Sigmoid colon (tissue), 7 donors: Measurements from ENCODE around the gene HMCN2. TPM values are rescaled to one million over a fixed set of nuclear protein-coding genes. Genes with fewer than 3 reads are reported as not detected.

Source experiments
- DNase-seq: peaks from one replicate; pipeline ENCODE4 v3.0.0-alpha.2; 2019
- H3K27ac ChIP-seq, 4 donors: fragments of 200-600 bp; sonication (generic); one replicate each; pipeline ENCODE4 v1.5.1; 2016 to 2019; ENCODE audit warnings: mild to moderate bottlenecking in 1 of 4
- H3K27me3 ChIP-seq, 3 donors: fragments of 200-600 bp; sonication (generic); one replicate each; pipeline ENCODE4 v1.5.1; 2019; ENCODE audit warnings: mild to moderate bottlenecking in 1 of 3
- H3K36me3 ChIP-seq, 4 donors: fragments of 200-600 bp; sonication (generic); one replicate each; pipeline ENCODE4 v1.5.1; 2016 to 2019
- H3K4me1 ChIP-seq, 4 donors: fragments of 200-600 bp; sonication (generic); one replicate each; pipeline ENCODE4 v1.5.1; 2017 to 2019
- H3K4me3 ChIP-seq, 4 donors: fragments of 200-600 bp; sonication (generic); one replicate each; pipeline ENCODE4 v1.5.1; 2017 to 2019; ENCODE audit warnings: mild to moderate bottlenecking in 2 of 4, moderate library complexity in 1 of 4
- H3K9me3 ChIP-seq, 4 donors: fragments of 200-600 bp in 3 of 4; sonication (generic) in 3 of 4; one replicate each; pipeline versions ENCODE4 v1.5.1 to v1.6.1; 2013 to 2019
- CTCF ChIP-seq, 4 experiments: fragments of 450-650 bp in 3 of 4; fragments of 200-600 bp in 1 of 4; IDR thresholded peaks; one replicate each; pipeline ENCODE4 v1.5.1; 2016 to 2019; ENCODE audit warnings: antibody characterized with exemption in 4 of 4, mild to moderate bottlenecking in 3 of 4, moderate library complexity in 2 of 4
- EP300 ChIP-seq, 4 donors: sonication (generic); formaldehyde crosslinking; IDR thresholded peaks; one replicate each; pipeline ENCODE4 v1.6.1; 2017; ENCODE audit warnings: antibody characterized with exemption in 4 of 4
- POLR2A ChIP-seq, 2 donors: fragments of 450-650 bp; IDR thresholded peaks; one replicate each; pipeline ENCODE4 v1.6.1; 2016; ENCODE audit warnings: antibody characterized with exemption in 2 of 2, mild to moderate bottlenecking in 2 of 2, moderate library complexity in 2 of 2
- POLR2AphosphoS5 ChIP-seq, 4 donors: sonication (generic); formaldehyde crosslinking; IDR thresholded peaks; one replicate each; pipeline ENCODE4 v1.6.1; 2017; ENCODE audit warnings: antibody characterized with exemption in 4 of 4
- WGBS, 2 donors: extraction: QIAGEN DNeasy Blood & Tissue Kit; methylation state at CpG; one replicate each; pipeline ENCODE4 v1.1.7; 2013; 5-methylcytosine and 5-hydroxymethylcytosine counted together
- intact Hi-C: fragments of 100-400 bp; cut with DNase I; formaldehyde crosslinking; loops from one replicate; pipeline ENCODE4 v1.15.1; 2023
- polyA plus RNA-seq, 3 donors: library from polyadenylated mRNA; stranded (reverse); fragments of 200-250 nt; gene quantifications; one replicate each; pipeline ENCODE4 v1.2.3, GENCODE V29; 2013
- total RNA-seq, 4 donors: library from RNA; depleted of rRNA; stranded (reverse); fragments of >200 nt; gene quantifications; one replicate each; pipeline ENCODE4 v1.1.0, GENCODE V29; 2016
- donor health status: healthy with polysubstance abuse.
- donor health status: Bipolar disorder and iron deficiency.
- donor health status: healthy.

Gene HMCN2
- total and polyA plus RNA-seq, 7 donors, result 3.6 to 106 (median 13.2) TPM

DNA sequence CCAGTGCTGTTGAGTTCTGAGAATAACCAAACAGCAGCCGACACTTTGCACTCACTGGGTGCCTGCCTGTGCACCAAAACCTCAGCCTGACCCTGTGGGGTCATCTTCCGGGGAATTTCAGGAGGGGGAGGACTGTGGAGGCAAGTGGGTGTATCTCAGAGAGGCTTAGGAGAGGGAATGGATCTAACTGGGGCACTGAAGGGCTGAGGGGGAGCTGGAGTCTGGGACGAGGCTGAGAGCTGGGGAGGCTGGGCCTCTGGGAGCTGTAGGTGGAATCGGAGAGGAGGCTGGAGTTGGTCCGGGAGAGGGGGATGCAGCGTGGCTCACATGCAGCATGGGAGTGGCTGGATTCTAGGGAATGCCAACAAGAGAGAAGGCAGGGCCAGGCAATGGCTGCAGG, 164.3 kb downstream of the HMCN2 start:
- DNase-seq, result no peak
- Histone ChIP-seq H3K9me3 (no peaks in the 10 kb centered on the region), H3K27me3 (peaks cover 0 to 6% (median 0%) of the 10 kb centered on the region in 3 donors), H3K4me1 (peaks cover 0 to 13% (median 11%) of the 10 kb centered on the region in 4 donors), H3K36me3 (peaks cover 0 to 61% (median 24%) of the 10 kb centered on the region in 4 donors), H3K27ac (no peak overlapping the region), H3K4me3 (no peak overlapping the region)
- WGBS, 2 donors, result 86 to 89% methylated on average over 6 of the region's 6 CpGs
- no peak for TF ChIP-seq EP300 (IDR thresholded peaks at IDR 0.05)
- TF ChIP-seq POLR2AphosphoS5 (IDR thresholded peaks at IDR 0.05), result no peak
- no peak for TF ChIP-seq POLR2A (IDR thresholded peaks at IDR 0.05)
- no peak for TF ChIP-seq CTCF (IDR thresholded peaks at IDR 0.05)
- intact Hi-C loops, result no loop called here

DNA sequence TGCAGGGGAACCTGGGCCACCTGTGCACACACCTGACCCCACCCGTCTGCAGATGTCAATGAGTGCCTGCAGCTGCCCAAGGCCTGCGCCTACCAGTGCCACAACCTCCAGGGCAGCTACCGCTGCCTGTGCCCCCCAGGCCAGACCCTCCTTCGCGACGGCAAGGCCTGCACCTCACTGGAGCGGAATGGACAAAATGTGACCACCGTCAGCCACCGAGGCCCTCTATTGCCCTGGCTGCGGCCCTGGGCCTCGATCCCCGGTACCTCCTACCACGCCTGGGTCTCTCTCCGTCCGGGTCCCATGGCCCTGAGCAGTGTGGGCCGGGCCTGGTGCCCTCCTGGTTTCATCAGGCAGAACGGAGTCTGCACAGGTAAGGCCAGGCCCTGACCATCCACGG, 164.7 kb downstream of the HMCN2 start:
- Histone ChIP-seq H3K9me3 (no peaks in the 10 kb centered on the region), H3K4me3 (no peak overlapping the region), H3K4me1 (peaks cover 0 to 13% (median 11%) of the 10 kb centered on the region in 4 donors), H3K27ac (no peak overlapping the region), H3K27me3 (peaks cover 0 to 6% (median 0%) of the 10 kb centered on the region in 3 donors), H3K36me3 (peaks cover 0 to 57% (median 24%) of the 10 kb centered on the region in 4 donors)
- no peak for TF ChIP-seq POLR2A (IDR thresholded peaks at IDR 0.05)
- no peak for TF ChIP-seq EP300 (IDR thresholded peaks at IDR 0.05)
- no peak for TF ChIP-seq POLR2AphosphoS5 (IDR thresholded peaks at IDR 0.05)
- no peak for TF ChIP-seq CTCF (IDR thresholded peaks at IDR 0.05)
- DNase-seq, result no peak
- intact Hi-C loops, result no loop called here
- 90 to 96% methylated on average over 18 of the region's 18 CpGs for WGBS, 2 donors

DNA sequence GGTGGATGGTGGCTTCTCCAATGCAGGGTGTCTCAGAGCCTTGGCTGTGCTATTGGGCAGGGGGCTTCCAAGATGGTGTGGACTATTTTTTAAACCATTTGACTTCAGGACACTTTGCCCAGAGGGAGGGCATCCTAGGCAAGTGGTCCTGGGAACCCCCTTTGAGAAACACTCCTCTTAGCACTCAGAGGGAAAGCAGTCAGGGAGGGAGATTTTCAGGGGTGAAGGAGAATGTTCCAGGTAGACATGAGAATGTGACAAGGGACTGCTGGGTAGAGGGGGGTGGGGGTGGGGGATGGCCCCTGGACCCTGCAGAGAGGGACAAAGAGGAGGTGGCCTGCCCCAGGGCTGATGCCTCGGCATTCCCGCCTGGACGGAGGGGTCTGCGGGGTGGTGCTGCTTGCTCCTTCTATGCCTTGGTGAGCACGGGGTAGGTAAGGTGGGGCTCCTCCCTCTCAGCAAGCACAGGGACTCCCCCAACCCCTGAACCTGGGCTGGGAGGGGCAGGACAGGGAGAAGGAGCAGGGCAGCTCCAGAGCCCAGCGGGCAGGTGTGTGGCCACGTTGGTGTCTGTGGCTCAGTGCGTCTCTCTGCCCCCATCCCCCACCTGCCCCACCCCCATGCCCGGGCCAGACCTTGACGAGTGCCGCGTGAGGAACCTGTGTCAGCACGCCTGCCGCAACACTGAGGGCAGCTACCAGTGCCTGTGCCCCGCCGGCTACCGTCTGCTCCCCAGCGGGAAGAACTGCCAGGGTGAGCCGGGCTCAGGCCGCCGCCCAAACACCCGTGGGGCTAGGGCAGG, 165.4 kb downstream of the HMCN2 start:
- Histone ChIP-seq H3K9me3 (no peaks in the 10 kb centered on the region), H3K27ac (no peak overlapping the region), H3K4me1 (peaks cover 0 to 13% (median 11%) of the 10 kb centered on the region in 4 donors), H3K27me3 (peaks cover 0 to 6% (median 0%) of the 10 kb centered on the region in 3 donors), H3K4me3 (no peak overlapping the region), H3K36me3 (peaks cover 0 to 52% (median 22%) of the 10 kb centered on the region in 4 donors)
- intact Hi-C loops, result no loop called here
- DNase-seq, result no peak
- WGBS, 2 donors, result 95 to 96% methylated on average over 22 of the region's 22 CpGs
- no peak for TF ChIP-seq CTCF (IDR thresholded peaks at IDR 0.05)
- TF ChIP-seq EP300 (IDR thresholded peaks at IDR 0.05), result no peak
- no peak for TF ChIP-seq POLR2AphosphoS5 (IDR thresholded peaks at IDR 0.05)
- TF ChIP-seq POLR2A (IDR thresholded peaks at IDR 0.05), result no peak

- intact Hi-C loops, result no loop called here
- Histone ChIP-seq H3K36me3 (peaks cover 0 to 45% (median 20%) of the 10 kb centered on the region in 4 donors), H3K27ac (no peak overlapping the region), H3K4me1 (peaks cover 0 to 13% (median 11%) of the 10 kb centered on the region in 4 donors), H3K9me3 (no peaks in the 10 kb centered on the region), H3K4me3 (no peak overlapping the region), H3K27me3 (peaks cover 0 to 6% (median 0%) of the 10 kb centered on the region in 3 donors)
- 84 to 86% methylated on average over 17 of the region's 17 CpGs for WGBS, 2 donors
- no peak for DNase-seq
- no peak for TF ChIP-seq POLR2AphosphoS5 (IDR thresholded peaks at IDR 0.05)
- no peak for TF ChIP-seq EP300 (IDR thresholded peaks at IDR 0.05)
- TF ChIP-seq POLR2A (IDR thresholded peaks at IDR 0.05), result no peak
- no peak for TF ChIP-seq CTCF (IDR thresholded peaks at IDR 0.05)
Measured at GRCh38 chr9:130431536-130432303, 166.2 kb downstream of the HMCN2 start.
